GM12872 (cell line): ENCODE results near the gene RNF113B.

ENCODE experiments used
- CTCF ChIP-seq: IDR thresholded peaks from 3 replicates; pipeline ENCODE4 v1.5.1; 2011; ENCODE audit warnings: low read depth, mild to moderate bottlenecking, low read length, moderate library complexity; ENCODE audit not compliant: insufficient read depth

RNF113B gene

GRCh38 chr13:98204546-98204945, 27.5 kb upstream of the RNF113B start:
- no peak for TF ChIP-seq CTCF

GRCh38 chr13:98203646-98204326, 26.7 kb upstream of the RNF113B start:
- TF ChIP-seq CTCF = no peak

- TF ChIP-seq CTCF = no peak
Observed at GRCh38 chr13:98201984-98202383, 24.9 kb upstream of the RNF113B start.

GRCh38 chr13:98201189-98201588, 24.1 kb upstream of the RNF113B start:
- TF ChIP-seq CTCF = no peak

- TF ChIP-seq CTCF = no peak
Observed at GRCh38 chr13:98200211-98200878, 23.3 kb upstream of the RNF113B start.

- TF ChIP-seq CTCF = no peak
Observed at GRCh38 chr13:98199480-98199879, 22.4 kb upstream of the RNF113B start.

- no peak for TF ChIP-seq CTCF
Observed at GRCh38 chr13:98198683-98199082, 21.6 kb upstream of the RNF113B start.
